Amygdala (tissue), 56 donors: ENCODE measurements around the gene LZTS3.
"Not testable (repeated sequence)": the region's sequence is repeated elsewhere in the genome, so short reads cannot be mapped to it uniquely, and the experiment has no call there.

Experiments
- DNase-seq, 56 donors: peaks; one replicate each; lab custom pipeline; 2025; lab: John Stamatoyannopoulos, UW

The LZTS3 gene

DNA sequence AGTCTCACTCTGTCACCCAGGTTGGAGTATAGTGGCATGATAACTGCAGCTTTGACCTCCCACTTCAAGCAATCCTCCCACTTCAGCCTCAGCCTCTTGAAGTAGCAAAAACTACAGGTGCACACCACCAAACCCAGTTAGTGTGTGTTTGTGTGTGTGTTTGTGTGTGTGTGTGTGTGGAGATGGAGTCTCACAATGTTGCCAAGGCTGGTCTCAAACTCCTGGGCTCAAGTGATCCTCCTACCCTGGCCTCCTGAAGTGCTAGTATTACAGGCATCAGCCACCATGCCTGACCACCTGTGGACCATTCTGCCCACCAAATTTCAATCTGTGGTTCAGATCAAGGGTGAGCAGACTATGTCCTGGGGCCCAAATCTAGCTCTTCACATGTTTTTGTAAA, 22.4 kb downstream of the LZTS3 start:
- no peak for DNase-seq

DNA sequence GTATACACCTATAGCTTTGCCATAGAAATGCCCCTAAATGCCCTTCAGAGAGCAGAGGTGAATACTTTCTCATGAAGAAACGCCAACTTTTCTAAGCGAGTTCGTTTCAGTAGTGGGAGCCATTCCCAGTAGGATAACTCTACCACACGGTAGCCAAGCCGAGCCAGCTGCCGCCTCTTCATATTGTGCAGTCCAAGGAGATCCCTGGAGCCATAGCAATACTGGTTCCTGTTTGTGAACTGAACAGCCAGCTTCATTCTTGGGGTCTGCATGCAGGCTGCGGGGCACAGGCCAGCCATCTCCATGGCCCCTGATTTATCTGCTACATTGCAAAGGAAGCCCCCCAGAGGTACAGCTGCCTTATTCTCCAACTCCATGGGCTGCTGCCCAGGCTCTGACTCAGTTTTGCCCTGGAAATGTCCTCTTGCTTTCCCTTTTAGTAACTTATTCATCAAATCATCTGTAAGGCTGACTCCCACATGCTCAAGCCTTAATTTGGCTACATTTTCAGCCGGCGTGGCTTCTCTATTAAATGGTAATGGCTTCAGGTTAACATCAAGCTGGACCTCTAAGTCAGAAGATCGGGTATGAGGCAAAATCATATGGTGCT, 26.5 kb downstream of the LZTS3 start:
- DNase-seq = no peak

DNA sequence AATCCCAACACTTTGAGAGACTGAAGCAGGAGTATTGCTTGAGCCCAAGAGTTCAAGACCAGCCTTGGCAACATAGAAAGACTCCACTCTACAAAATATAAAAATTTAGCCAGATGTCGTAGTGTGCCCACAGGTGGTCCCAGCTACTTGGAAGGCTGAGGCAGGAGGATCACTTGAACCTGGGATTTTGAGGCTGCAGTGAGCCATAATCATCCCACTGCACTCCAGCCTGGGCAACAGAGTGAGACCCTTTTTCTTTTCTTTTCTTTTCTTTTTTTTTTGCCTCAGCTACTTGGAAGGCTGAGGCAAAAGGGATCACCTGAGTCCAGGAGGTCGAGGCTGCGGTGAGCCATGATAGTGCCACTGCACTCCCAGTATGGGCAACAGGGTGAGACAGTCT, 31.6 kb downstream of the LZTS3 start:
- DNase-seq = no peak

DNA sequence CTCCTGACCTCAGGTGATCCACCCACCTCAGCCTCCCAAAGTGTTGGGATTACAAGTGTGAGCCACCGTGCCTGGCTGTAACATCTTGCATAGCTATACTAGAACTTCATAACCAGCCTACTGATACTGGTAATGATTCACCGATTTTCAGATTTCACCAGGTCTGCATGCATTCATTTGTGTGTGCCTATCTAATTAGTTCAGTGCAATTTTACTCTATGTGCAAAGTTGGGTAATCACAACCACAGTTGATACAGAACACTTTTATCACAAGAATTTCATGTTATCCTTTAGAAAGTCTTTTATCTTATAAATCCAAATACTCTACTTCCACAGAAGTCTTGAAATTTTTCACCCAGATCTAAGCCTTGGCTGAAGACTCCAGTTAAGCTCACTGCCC, 35.9 kb downstream of the LZTS3 start:
- DNase-seq = no peak

DNA sequence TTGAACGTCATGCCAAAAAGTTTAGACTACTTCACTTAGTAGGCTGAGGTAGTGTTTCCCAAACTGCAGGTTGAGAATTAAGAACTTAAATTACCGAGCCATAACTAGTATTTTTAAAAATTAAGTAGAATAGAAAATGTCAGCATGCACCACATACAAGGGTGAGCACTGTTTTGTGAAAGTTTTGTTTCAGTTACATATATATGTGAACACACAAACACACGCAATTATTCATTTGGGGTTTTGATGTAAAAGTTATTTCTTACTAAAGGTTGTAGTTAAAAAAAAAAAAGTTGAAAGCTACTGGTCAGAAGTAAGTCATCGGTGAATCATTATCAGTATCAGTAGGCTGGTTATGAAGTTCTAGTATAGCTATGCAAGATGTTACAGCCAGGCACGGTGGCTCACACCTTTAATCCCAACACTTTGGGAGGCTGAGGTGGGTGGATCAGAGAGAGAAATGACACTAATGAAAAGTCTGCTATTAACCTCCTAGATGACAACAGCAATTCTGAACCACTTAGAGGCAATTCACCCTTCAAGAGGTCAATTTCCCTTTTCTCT, 37.8 kb downstream of the LZTS3 start:
- DNase-seq = no peak

DNA sequence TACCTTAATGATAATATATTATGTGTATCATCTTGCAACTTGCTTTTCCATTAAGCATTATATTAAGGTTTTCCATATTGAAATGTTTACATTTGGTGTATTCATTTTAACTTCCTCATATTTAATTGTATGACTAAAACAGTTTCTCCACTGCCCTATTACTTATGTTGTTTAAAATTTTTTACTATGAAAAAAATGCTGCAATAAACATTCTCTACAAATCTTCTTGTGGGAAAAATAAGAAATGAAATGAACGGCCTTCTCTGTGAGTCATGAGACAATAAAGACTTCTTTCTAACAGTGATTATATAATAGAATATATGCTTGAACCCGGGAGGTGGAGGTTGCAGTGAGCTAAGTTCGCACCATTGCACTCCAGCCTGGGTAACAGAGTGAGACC, 39.2 kb downstream of the LZTS3 start:
- DNase-seq = no peak

DNA sequence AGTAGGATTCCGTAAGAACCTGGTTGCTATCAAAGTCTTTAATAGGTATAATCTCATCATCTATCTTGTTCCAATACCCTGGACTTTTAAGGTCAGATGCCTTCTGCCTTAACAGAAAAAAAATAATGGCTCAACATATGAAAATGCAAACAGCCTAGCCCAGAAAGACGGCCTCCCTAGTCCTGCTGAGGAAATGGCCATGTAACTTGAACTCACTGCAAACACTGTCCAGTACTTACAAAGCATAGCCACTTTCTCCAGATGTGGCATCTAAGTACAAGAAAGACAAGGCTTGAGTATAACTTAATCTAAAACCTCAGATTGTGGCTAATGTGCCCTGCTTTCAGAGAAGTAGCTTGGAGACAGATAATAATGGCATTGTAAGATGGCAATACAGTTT, 40.2 kb downstream of the LZTS3 start:
- no peak for DNase-seq

DNA sequence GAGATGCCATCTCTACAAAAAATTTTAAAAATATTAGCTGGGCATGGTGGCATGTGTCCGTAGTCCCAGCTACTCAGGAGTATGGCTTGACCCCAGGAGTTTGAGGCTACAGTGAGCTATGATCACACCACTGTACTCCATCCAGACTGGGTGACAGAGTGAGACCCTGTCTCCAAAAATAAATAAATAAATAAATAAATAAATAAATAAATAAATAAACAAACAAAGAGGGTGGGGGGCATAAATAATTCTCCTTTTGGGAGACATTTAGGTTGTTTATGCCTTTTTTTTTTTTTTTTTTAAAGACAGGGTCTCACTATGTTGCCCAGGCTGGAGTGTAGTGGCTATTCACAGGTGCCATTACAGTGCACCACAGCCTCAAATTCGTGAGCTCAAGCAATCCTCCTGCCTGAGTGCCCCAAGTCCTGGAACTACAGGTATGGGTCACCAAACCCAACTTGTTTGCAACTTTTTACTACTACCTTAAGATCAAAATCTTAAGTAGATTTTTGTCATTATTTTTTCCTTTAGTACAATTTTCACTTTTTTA, 43.2 kb downstream of the LZTS3 start:
- DNase-seq = no peak

DNA sequence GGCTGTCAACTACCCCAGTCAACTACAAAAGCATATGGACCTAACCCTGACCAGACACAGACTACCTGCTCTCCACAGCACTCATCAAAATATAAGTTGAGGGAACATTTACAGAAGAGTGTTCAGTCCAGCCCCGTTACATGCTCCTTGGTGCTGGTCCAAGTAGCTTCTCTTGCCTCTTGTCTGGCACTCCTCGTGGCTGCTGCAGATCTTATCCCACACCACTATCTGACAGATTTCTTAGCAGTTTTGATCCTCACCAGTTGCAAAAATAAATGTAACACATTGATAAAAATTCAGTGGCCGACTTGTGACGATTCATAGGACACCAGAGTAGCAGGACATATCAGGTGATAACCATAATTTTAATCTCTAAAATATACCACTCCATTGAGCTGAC, 44.3 kb downstream of the LZTS3 start:
- DNase-seq = no peak

DNA sequence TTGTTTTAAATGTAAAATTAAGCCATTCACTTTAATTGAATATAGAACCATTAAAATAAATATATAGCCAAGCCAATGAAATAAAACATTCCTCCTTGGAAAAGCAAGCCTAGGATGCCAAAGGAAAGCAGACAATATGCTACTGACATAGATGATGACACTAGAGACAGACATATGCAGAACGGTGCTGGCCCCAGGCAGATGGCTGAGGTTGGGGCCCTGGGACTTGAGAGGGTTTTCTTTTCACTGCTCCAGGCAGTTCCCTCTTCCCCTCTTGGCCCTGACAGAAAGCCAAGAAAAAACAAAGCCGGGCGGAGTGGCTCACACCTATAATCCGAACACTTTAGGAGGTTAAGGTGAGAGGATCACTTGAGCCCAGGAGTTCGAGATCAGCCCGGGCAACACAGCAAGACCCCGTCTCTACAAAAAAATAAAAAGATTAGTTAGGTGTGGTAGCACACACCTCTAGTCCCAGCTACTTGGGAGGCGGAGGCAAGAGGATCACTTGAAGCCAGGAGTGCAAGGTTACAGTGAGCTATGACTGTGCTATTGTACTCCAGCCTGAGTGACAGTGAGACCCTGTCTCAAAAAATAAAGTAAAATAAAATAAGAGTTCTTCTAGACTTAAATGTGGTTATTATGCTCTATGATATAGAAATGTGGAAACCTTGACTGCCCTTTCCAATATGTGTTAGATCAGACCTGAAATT, 44.9 kb downstream of the LZTS3 start:
- DNase-seq = no peak

DNA sequence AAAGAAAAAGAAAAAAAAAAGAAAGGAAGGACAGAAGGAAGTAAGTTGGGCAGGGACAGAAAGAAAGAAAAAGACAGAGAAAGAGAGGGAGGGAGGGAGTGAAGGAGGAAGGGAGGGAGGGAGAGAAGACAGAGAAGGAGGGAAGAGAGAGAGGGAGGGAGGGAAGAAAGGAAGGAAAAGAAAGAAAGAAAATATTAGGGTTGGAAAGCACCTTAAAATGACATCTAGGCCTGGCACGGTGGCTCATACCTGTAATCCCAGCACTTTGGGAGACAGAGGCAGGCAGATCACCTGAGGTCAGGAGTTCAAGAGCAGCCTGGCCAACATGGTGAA, 46.9 kb downstream of the LZTS3 start:
- no peak for DNase-seq

DNA sequence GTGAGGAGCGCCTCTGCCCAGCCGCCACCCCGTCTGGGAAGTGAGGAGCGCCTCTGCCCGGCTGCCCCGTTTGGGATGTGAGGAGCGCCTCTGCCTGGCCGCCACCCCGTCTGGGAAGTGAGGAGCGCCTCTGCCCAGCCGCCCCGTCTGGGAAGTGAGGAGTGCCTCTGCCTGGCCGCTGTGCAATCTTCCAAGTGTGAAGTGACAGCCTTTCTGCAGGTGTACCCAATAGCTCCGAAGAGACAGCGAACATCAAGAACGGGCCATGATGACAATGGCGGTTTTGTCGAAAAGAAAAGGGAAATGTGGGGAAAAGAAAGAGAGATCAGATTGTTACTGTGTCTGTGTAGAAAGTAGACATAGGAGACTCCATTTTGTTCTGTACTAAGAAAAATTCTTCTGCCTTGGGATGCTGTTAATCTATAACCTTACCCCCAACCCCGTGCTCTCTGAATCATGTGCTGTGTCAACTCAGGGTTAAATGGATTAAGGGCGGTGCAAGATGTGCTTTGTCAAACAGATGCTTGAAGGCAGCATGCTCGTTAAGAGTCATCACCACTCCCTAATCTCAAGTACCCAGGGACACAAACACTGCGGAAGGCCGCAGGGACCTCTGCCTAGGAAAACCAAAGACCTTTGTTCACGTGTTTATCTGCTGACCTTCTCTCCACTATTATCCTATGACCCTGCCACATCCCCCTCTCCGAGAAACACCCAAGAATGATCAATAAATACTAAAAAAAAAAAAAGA, 47.4 kb downstream of the LZTS3 start:
- not testable (repeated sequence) for DNase-seq

DNA sequence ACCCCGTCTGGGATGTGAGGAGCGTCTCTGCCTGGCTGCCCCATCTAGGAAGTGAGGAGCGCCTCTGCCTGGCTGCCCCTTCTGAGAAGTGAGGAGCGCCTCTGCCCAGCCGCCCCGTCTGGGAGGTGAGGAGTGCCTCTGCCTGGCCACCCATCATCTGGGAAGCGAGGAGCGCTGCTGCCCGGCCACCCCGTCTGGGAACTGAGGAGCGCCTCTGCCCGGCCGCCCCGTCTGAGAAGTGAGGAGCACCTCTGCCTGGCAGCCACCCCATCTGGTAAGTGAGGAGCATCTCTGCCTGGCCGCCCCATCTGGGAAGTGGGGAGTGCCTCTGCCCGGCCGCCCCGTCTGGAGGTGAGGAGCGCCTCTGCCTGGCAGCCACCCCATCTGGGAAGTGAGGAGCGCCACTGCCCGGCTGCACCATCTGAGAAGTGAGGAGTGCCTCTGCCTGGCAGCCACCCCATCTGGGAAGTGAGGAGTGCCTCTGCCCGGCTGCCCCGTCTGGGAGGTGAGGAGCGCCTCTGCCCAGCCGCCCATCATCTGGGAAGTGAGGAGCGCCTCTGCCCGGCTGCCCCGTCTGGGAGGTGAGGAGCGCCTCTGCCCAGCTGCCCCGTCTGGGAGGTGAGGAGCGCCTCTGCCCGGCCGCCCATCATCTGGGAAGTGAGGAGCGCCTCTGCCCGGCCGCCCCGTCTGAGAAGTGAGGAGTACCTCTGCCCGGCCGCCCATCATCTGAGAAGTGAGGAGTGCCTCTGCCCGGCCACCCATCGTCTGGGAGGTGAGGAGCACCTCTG, 48.4 kb downstream of the LZTS3 start:
- not testable (repeated sequence) for DNase-seq

DNA sequence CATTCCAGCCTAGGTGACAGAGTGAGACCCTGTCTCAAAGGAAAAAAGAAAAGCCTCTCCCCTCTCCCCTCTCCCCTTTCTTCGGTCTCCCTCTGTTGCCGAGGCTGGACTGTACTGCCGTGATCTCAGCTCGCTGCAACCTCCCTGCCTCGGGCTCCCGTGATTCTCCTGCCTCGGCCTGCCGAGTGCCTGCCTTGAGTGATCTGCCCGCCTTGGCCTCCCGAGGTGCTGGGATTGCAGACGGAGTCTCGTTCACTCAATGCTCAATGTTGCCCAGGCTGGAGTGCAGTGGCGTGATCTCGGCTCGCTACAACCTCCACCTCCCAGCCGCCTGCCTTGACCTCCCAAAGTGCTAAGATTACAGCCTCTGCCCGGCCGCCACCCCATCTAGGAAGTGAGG, 49.2 kb downstream of the LZTS3 start:
- DNase-seq = not testable (repeated sequence)

DNA sequence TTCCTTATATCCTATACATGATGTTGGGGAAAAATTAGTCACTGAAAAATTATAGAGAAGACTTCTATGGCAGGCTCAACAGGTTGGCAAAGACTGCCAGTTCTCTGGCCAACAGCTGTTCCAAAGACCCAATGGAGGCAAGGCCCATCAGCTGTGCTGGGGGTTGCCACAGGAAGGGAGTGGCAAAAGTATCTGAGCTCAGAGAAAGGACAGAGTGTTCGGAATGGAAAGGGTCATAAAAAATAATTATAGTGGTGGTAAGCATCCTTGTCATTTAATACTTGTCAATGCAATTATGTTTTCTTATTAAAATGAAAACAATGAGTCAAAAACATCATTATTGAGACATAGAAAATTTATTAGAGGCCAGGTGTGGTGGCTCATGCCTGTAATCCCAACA, 49.8 kb downstream of the LZTS3 start:
- DNase-seq = no peak

DNA sequence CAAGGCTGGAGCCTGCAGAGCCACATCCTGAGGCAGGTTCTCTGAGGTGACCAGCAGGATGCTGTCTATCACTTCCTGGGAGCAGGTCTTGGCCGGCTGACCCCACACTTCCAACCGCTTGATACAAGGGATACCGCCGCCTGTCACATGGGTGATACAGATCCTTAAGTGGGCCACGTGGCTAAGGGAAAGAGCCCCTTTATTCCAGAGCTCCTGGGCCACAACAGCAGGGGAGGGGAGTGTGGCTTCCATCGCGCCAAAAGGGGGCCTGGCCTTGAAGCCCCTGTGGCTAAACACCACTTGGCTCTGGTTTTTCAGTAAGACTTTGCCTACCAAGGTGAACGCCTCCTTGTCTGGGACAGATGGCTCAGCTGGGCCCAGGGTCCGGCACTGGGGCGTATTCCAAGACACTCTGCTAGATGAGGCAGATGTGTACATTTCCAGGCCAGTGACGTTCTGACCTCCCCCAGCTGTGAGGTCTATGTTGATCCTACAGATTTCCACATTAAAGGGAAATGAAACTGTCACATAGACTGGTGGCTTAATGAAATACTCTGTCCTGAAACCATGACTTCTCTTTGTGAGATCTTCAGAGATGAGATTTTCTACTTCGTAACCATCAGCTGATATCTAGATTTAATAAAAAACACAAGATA, 51.3 kb downstream of the LZTS3 start:
- no peak for DNase-seq

DNA sequence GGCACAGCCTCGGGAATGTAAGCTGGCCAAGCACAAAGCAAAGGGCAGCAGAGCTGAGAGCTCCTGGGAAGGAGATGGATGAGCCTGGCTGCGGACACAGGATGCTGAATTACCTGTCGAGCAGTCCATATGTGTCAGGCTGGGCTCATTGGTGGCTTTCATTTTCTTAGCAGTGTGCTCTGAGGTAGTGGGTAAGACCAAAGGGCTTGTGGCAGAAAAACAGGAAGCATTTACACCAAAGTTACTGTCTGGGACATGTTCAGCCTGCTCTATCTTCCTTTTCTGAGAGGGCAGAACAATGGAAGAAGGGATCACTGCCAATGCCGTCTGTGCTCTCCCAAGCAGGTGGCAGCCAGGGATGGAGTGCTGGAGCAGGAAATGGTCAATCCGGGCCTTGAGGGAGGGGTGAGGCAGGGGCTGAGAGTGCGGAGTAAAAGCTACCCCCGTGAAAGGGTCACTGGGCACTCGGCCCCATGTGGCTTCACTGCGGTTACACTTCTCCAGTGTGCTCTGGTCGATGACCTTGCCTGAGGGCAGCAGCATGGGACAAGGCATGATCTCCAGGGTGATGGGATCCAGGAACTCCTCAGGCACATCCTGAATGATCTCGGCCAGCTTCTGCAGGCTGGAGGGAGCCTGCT, 52.0 kb downstream of the LZTS3 start:
- DNase-seq = no peak

DNA sequence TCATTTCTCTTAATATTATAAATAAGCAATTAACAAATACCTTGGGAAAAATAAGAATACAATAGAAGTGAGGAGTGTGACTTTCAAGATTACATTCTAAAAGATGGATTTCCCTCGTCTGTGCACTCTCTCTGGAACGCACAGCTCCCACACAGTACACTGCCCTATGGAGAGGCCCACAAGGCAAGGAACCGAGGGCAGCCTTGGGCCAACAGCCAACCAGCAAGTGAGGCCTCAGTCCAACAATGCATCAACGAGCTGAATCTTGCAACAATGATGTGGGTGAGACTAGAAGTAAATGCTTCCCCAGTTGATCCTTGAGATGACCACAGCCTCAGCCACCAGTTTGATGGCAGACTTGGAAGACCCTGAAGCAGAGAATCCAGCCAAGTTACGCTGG, 54.3 kb downstream of the LZTS3 start:
- DNase-seq = no peak

DNA sequence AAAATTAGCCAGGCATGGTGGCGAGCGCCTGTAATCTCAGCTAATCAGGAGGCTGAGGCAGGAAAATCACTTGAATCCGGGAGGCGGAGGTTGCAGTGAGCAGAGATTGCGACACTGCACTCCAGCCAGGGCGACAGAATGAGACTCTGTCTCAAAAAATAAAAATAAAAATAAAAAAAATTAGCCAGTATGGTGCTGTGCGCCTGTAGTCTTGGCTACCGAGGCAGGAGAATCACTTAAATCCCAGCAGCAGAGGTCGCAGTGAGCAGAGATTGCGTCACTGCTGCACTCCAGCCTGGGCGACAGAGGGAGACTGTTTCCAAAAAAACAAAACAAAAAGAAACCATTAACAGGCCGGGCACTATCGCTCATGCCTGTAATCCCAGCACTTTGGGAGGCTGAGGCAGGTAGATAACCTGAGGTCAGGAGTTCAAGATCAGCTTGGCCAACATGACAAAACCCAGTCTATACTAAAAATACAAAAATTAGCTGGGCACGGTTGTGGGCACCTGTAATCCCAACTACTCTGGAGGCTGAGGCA, 55.4 kb downstream of the LZTS3 start:
- peak in 33 of 56 donors; percentile 6 to 66 (median 34) for DNase-seq
